ENCODE measurements around the gene STK39. TPM values are rescaled to one million over a fixed set of nuclear protein-coding genes. Genes with fewer than 3 reads are reported as not detected.

STK39 gene
- total RNA-seq, 1 experiment from 2014 or later: 22.1 TPM

DNA sequence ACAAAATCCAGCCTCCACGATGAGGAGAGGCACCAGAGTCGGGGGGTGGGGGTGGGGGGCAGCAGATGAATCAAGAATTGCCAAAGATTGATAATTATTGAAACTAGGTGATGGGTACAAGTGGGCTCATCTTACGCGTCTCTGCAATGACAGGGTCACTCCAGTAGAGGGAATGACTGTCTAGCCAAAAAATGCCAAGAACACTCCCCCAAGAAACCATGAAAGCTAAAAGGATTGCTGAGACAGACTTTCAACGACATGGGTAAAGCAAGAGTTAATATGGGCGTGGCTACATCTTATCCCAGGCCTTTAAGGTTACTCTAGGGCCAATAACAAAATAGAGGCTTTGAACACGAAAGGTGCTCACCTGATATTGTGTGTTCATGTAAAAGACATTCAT lies 86.5 kb downstream of the STK39 start:
- peak; percentile 53 for DNase-seq
- Histone ChIP-seq H3K79me1 (ENCODE audit: insufficient read depth, low read depth, low read length, poor library complexity, severe bottlenecking) (peaks cover 2% of the 10 kb centered on the region), H3K27ac (ENCODE audit: insufficient read length, low read depth, low read length) (no peak overlapping the region), H4K20me1 (ENCODE audit: control insufficient read depth, insufficient read depth, insufficient read length) (no peaks in the 10 kb centered on the region), H2BK120ac (ENCODE audit: low read depth, low read length, poor library complexity, severe bottlenecking) (no peak overlapping the region), H2AFZ (ENCODE audit: low read length) (no peak overlapping the region), H2BK15ac (ENCODE audit: low read depth, low read length) (no peak overlapping the region), H3K23me2 (ENCODE audit: insufficient read length, low read depth, low read length, poor library complexity, severe bottlenecking) (no peaks in the 10 kb centered on the region), H2AK5ac (ENCODE audit: insufficient read length, low read length) (no peak overlapping the region), H3K56ac (ENCODE audit: insufficient read length, low read depth, low read length) (no peak overlapping the region), H4K91ac (ENCODE audit: insufficient read length, low read depth, low read length) (no peak overlapping the region), H3K9ac (ENCODE audit: extremely low read depth, insufficient read length, low read length) (no peak overlapping the region), H3K9me3 (ENCODE audit: control insufficient read depth, low read depth, low read length) (no peaks in the 10 kb centered on the region), H2BK12ac (ENCODE audit: insufficient read length, low read depth, low read length) (no peak overlapping the region), H3K14ac (ENCODE audit: insufficient read depth, low read length) (no peak overlapping the region), H4K8ac (replicated peaks; ENCODE audit: insufficient read length, low read depth, low read length) (no peak overlapping the region), H3K27me3 (ENCODE audit: insufficient read depth, low read length) (no peaks in the 10 kb centered on the region), H3K4ac (ENCODE audit: low read depth, low read length) (no peak overlapping the region), H3K4me2 (ENCODE audit: insufficient read depth, insufficient read length, low read length) (no peak overlapping the region), H3T11ph (ENCODE audit: low read length) (no peak overlapping the region), H3K4me1 (ENCODE audit: insufficient read depth, low read length) (peaks cover 2% of the 10 kb centered on the region; the same call in 1 of the 2 replicates), H3K18ac (ENCODE audit: insufficient read length, low read depth, low read length) (no peak overlapping the region), H3K79me2 (ENCODE audit: insufficient read depth, low read length) (no peaks in the 10 kb centered on the region), H4K5ac (ENCODE audit: insufficient read length, low read depth, low read length) (no peak overlapping the region), H3K23ac (ENCODE audit: insufficient read length, low read depth, low read length) (no peak overlapping the region), H2BK20ac (ENCODE audit: low read depth, low read length, poor library complexity, severe bottlenecking) (no peak overlapping the region), H2BK5ac (ENCODE audit: insufficient read length, low read length) (no peak overlapping the region)
- H3K4me1 Mint-ChIP-seq: peaks cover 12 to 21% of the 10 kb centered on the region in 2 experiments
- H3K9me3 Mint-ChIP-seq: no peaks in the 10 kb centered on the region
- TF ChIP-seq, protein P1, sequence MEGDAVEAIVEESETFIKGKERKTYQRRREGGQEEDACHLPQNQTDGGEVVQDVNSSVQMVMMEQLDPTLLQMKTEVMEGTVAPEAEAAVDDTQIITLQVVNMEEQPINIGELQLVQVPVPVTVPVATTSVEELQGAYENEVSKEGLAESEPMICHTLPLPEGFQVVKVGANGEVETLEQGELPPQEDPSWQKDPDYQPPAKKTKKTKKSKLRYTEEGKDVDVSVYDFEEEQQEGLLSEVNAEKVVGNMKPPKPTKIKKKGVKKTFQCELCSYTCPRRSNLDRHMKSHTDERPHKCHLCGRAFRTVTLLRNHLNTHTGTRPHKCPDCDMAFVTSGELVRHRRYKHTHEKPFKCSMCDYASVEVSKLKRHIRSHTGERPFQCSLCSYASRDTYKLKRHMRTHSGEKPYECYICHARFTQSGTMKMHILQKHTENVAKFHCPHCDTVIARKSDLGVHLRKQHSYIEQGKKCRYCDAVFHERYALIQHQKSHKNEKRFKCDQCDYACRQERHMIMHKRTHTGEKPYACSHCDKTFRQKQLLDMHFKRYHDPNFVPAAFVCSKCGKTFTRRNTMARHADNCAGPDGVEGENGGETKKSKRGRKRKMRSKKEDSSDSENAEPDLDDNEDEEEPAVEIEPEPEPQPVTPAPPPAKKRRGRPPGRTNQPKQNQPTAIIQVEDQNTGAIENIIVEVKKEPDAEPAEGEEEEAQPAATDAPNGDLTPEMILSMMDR (conservative IDR thresholded peaks at IDR 0.05): peak; percentile 59
- no peak overlapping the region for H3K4me3 Mint-ChIP-seq
- WGBS (ENCODE audit: extremely low coverage, insufficient read length, low lambda C conversion rate): no CpG with 5 or more reads among the region's 7 CpGs
- peaks cover 0 to 10% (median 7%) of the 10 kb centered on the region in 3 experiments; a peak in 3 of 7 replicates for H3K36me3 Mint-ChIP-seq (ENCODE audit: insufficient read depth in 1 of 3, low read depth in 3 of 3)
- H3K27ac Mint-ChIP-seq: no peak overlapping the region; a peak in 1 of 7 replicates
- no peaks in the 10 kb centered on the region for H3K27me3 Mint-ChIP-seq (ENCODE audit: low read depth)
